Subcutaneous adipose tissue (tissue), 4 donors: ENCODE results near the gene GSAP. TPM values are rescaled to one million over a fixed set of nuclear protein-coding genes. Genes with fewer than 3 reads are reported as not detected.

Experiments used
- total RNA-seq, 4 donors: library from RNA; depleted of rRNA; stranded (reverse); fragments of >200 nt; gene quantifications; one replicate each; pipeline ENCODE4 v1.1.0, GENCODE V29; 2016
- TF ChIP-seq, protein P1 (sequence below): fragments of 450-650 bp; IDR thresholded peaks from one replicate; pipeline ENCODE4 v1.5.1; 2016; ENCODE audit warnings: low read depth, mild to moderate bottlenecking, control low read depth, antibody characterized with exemption, moderate library complexity

The GSAP gene
- total RNA-seq, 4 donors from 2014 or later, result 29.6 to 50.1 (median 40.9) TPM

DNA sequence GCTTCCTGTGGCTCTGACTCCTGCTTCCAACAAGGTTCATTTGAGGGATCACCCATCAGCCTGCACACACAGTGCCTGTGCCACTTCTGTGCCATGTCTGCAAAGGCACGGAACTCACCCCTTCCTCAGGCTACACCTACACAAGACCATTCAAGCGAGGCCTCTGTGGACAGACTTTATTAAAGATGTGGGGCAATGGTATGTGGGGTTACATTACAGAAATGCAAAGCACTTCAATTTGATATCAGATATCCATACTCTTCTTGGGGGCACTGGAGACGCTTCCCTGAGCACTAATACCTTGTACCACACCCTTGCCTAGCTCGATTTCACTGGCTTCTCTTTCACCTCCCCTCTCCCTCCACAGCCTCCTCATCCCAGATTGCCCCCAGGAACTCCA, 132.1 kb downstream of the GSAP start:
- TF ChIP-seq, protein P1, sequence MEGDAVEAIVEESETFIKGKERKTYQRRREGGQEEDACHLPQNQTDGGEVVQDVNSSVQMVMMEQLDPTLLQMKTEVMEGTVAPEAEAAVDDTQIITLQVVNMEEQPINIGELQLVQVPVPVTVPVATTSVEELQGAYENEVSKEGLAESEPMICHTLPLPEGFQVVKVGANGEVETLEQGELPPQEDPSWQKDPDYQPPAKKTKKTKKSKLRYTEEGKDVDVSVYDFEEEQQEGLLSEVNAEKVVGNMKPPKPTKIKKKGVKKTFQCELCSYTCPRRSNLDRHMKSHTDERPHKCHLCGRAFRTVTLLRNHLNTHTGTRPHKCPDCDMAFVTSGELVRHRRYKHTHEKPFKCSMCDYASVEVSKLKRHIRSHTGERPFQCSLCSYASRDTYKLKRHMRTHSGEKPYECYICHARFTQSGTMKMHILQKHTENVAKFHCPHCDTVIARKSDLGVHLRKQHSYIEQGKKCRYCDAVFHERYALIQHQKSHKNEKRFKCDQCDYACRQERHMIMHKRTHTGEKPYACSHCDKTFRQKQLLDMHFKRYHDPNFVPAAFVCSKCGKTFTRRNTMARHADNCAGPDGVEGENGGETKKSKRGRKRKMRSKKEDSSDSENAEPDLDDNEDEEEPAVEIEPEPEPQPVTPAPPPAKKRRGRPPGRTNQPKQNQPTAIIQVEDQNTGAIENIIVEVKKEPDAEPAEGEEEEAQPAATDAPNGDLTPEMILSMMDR, result no peak

DNA sequence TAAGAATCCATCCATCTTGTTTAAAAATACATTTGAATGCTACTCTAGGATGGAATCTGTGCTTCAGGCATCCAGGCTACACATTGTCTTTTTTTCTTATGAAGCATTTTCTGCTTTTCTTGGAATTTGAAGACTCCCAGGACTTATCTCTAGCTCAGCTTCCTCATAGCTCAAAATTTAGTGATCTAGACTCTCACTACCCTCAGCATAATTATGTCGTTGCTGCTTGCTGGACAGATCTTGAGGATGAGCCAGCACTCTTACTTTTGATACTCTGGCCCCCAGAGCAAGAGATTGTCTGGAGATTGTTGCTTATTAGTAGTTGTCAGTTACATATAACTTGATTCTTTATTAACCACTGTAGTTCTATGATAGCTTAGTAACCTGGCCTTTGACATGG, 133.3 kb downstream of the GSAP start:
- TF ChIP-seq, protein P1, result no peak

DNA sequence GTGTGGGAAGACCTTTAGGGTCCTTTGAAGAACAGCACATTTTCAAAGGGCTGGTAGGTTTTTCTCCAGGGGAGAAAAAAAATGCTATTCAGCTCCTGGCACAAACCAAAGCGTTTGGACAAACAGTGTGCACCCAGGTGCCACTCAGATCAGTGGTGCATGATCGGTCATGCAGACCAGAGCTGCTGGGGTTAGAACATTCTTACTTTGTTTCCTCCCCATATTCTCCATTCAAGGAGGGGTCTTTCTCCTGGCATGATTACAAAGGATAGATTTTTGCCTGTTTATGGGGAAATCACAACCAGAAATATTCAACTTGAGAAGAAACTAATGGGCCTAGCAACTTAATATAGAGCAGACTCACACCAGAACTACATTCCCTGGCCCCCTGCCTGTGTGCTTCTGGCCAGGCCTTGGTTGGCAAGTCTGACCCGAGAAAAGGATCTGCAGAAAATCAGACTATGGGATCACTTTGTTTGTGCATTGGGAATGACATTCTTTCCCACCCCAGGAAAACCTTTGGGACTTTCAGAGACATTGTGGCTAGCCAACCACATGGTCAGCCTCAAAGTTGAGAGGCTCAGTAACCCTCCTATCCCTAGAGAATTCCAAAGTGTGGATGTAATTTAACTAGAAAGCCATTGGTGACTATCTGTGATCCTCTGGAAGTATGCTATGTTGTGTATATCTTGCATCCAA, 134.2 kb downstream of the GSAP start:
- TF ChIP-seq, protein P1, result no peak

DNA sequence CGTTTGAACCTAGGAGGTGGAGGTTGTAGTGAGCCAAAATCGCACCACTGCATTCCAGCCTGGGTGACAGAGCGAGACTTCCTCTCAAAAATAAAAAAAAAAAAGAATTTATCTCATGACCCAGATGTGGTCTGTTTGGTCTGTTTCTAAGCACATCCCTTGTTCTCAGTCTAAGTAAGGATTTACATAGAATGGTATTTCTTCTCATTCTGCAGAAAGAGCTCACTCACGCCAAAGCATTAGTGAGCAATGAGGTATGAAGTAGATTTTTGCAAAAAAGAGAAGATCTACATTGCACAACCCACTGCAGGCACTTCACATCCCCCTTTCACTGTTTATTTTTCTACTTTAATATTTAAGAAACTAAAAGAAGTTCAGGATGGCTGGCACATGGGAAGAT, 140.0 kb downstream of the GSAP start:
- TF ChIP-seq, protein P1, result no peak

DNA sequence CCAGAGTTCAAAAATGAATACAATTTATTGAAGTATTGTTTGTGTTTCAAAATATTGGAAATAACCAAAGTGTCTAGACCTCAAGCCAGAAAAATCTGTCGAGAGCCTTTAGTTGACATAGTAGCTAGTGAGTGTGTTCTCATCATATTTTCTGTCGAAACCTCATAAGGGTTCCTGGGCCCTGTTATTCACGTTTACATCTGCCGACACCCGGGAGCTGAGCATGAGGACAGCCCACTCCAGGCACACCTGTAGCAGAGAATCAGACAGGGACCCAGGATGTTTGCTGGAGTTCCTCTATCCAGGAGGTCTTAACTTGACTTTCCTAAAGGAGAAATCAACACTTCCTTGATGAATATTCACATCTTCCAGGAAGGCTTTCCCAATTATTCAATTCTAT, 144.4 kb downstream of the GSAP start:
- TF ChIP-seq, protein P1, result no peak

DNA sequence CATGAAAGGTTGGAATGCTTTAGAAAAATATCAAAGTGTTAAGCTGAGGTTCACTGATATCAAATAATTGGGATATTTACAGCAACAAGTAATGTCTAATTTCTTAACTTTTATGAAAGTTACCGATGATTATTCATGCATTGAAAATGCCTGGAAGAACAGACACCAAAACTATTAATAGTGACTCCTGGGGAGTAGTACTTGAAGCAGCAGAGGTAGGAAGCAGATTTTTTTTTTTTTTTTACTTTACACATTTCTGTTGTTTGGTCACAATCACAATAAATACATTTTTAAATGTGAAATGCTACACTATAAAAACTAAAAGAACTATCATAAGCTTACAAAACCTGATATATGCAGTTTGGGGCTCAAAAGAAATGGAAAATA, 146.1 kb downstream of the GSAP start:
- TF ChIP-seq, protein P1, result no peak

DNA sequence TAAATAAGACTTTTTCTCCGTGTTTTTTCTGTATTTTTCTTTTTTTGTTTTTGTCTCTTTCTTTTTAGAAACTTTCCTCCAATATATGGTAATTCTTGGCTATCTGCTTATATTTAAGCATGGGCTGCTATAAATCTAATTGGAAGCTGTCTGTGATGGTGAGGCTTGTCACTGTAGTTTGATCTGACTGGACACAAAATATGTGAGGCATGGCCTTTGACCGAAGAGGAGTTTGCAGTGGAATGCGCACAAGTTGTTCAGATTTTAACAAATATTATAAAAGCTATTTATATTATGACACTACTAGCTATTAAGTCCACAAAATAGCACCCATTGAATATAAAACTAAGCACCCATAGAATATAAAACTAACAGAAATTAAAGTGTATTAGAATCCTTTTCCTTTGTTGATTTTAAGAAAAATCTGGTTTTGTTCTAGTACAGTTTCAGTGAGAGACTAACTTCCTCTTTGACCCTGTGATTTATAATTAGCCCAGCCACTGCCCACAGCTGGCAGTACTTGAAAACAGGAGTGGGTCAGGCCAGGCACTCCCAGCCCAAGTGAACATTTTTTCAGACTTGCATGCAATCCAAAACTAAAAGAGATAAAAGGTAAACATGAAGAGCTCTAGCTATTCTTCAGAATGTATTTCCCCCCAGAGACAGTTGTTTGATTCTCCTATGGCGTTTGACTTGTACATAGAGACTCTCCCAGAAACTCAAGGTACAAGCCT, 146.6 kb downstream of the GSAP start:
- TF ChIP-seq, protein P1, result no peak
